ENCODE measurements around the gene ARIH1. TPM values are rescaled to one million over a fixed set of nuclear protein-coding genes. Genes with fewer than 3 reads are reported as not detected.
"Not testable (repeated sequence)": the region's sequence is repeated elsewhere in the genome, so short reads cannot be mapped to it uniquely, and the experiment has no call there.

The ARIH1 gene
- total RNA-seq, 4 donors from 2014 or later, result 30.6 to 58.6 (median 45.1) TPM

DNA sequence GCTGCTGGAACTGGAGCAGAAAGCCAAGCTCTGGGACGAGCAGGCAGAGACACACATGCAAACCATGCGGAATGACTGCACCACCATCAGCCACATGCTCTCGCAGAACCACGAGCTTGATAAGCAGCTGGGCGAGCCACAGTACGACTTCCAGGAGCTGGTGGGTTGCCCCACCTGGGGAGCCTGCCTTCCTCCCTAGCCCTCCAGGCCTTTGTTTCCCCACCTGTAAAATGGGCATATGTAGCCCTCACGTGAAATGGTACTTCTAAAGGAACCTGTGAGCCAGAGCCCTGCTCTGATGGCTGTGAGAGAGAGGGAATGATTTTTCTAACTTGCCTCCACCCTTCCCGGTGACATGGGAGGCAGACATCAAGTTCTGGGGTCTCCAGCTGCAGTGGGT lies 135.7 kb downstream of the ARIH1 start:
- H3K27ac ChIP-seq, result no peak overlapping the region
- TF ChIP-seq POLR2A (IDR thresholded peaks at IDR 0.05) (no peak), EP300 (IDR thresholded peaks at IDR 0.05) (no peak)
- TF ChIP-seq, protein P1, sequence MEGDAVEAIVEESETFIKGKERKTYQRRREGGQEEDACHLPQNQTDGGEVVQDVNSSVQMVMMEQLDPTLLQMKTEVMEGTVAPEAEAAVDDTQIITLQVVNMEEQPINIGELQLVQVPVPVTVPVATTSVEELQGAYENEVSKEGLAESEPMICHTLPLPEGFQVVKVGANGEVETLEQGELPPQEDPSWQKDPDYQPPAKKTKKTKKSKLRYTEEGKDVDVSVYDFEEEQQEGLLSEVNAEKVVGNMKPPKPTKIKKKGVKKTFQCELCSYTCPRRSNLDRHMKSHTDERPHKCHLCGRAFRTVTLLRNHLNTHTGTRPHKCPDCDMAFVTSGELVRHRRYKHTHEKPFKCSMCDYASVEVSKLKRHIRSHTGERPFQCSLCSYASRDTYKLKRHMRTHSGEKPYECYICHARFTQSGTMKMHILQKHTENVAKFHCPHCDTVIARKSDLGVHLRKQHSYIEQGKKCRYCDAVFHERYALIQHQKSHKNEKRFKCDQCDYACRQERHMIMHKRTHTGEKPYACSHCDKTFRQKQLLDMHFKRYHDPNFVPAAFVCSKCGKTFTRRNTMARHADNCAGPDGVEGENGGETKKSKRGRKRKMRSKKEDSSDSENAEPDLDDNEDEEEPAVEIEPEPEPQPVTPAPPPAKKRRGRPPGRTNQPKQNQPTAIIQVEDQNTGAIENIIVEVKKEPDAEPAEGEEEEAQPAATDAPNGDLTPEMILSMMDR (IDR thresholded peaks at IDR 0.05), result no peak
- 85 to 87% methylated on average over 8 of the region's 8 CpGs for WGBS, 2 donors

DNA sequence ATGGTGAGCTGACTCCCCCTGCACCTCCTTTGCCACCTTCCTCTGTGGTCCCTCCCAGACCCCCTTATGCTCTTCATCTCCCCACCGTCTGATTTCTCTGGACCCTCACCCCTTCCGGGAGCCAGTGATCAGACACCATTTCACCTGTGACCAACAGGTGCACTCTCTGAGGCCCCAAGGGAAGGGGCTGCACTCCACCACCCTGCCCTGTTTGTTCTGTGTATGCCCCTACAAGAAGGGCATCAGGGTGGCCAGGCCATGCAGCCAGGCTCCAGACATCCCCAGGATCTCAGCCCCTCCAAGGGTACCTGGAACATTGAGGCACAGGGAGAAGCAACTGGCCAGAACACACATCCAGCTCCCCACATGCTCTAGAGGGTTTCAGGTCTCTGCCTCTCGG lies 138.2 kb downstream of the ARIH1 start:
- H3K27me3 ChIP-seq; H3K4me1 ChIP-seq; H3K4me3 ChIP-seq; DNase-seq (ENCODE audit: low spot score in 2 of 2); H3K9me3 ChIP-seq; H3K27ac ChIP-seq: not testable (repeated sequence)
- WGBS, 2 donors, result 90 to 93% methylated on average over 3 of the region's 3 CpGs
- peaks cover 0 to 17% (median 0%) of the 10 kb centered on the region in 3 donors for H3K36me3 ChIP-seq

More for the DNA sequence above, 135.7 kb downstream of the ARIH1 start:
- H3K4me1 ChIP-seq, result no peaks in the 10 kb centered on the region
- peaks cover 0 to 20% (median 0%) of the 10 kb centered on the region in 3 donors for H3K36me3 ChIP-seq
- no peaks in the 10 kb centered on the region for H3K27me3 ChIP-seq
- DNase-seq (ENCODE audit: low spot score in 2 of 2), result no peak
- H3K9me3 ChIP-seq, result no peaks in the 10 kb centered on the region
- H3K4me3 ChIP-seq, result no peak overlapping the region

DNA sequence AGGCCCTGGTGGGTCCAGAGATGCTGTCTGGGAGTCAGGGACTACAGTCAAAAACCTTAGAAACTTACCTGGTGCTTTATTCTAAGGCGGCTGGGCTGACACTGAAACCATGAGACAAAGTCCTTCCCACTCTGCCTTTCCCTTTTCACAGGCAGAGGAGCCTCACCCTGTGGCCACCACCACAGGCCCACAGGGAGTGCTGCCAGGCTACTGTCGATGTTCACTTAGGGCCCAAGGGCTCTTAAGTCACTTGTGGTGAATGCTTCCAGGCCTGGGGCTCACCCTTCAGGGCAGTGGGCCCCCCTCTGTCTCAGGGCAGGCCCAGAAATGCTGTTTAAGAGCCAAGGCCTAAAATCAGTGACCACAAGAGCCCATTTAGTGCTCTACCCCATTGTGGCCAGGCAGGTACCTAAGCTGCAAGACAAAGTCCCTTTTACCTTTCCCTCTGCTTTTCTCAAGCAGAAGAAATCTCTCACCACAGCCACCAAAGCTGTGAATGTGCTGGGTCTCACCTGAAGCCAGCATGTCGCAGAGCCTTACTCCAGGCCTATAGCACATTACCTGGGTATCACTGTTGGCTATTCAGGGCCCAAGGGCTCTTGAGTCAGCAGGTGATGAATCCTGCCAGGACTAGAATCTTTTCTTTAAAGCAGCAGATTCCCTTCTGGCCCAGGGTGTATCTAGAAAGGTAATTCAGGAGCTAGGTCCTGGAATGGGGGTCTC lies 140.8 kb downstream of the ARIH1 start:
- no peak for DNase-seq (ENCODE audit: low spot score in 2 of 2)
- no peak overlapping the region for H3K27ac ChIP-seq
- WGBS, 2 donors, result 84 to 86% methylated on average over 3 of the region's 3 CpGs

DNA sequence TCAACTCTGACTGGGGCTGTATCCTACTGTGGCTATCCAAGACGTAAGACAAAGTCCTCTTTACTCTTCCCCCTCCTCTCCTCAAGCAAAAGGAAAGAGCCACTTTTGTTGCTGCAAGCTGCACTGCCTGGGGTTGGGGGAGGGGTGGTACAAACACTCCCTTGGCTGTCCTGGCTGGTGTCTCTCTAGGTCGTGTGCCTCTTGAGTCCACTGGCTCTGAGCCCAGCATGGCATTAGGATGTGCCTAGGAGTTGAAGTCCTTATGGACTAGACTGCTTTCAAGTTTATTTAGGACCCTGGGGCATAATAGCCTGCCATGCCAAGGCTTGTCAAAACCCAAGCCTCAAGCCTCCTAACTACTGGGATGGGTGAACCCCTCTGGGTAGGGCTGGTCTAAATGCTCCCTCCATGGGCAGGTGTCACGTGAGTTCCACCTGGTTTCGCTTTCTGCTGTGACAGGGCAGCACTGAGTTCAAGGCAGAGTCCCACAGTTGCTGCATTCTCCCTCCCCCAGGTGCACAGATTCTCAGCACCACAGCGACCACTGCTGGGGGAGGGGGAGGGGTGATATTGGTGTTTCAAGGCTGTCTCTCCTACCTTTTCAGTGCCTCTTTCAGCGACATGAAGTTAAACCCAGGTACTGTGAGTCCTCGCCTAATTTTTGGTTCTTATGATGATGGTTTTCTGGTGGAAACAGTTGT lies 141.6 kb downstream of the ARIH1 start:
- H3K27ac ChIP-seq; H3K9me3 ChIP-seq; DNase-seq (ENCODE audit: low spot score in 2 of 2); H3K27me3 ChIP-seq; H3K4me1 ChIP-seq; H3K4me3 ChIP-seq; H3K36me3 ChIP-seq: not testable (repeated sequence)
- 45 to 50% methylated on average over 6 of the region's 7 CpGs for WGBS, 2 donors

More for the DNA sequence above, 140.8 kb downstream of the ARIH1 start:
- no peaks in the 10 kb centered on the region for H3K4me1 ChIP-seq
- no peaks in the 10 kb centered on the region for H3K27me3 ChIP-seq
- H3K4me3 ChIP-seq, result no peak overlapping the region
- TF ChIP-seq EP300 (IDR thresholded peaks at IDR 0.05), result no peak
- TF ChIP-seq POLR2A (IDR thresholded peaks at IDR 0.05), result no peak
- TF ChIP-seq, protein P1 (IDR thresholded peaks at IDR 0.05), result no peak
- H3K9me3 ChIP-seq, result no peaks in the 10 kb centered on the region
- peaks cover 0 to 10% (median 0%) of the 10 kb centered on the region in 3 donors for H3K36me3 ChIP-seq

DNA sequence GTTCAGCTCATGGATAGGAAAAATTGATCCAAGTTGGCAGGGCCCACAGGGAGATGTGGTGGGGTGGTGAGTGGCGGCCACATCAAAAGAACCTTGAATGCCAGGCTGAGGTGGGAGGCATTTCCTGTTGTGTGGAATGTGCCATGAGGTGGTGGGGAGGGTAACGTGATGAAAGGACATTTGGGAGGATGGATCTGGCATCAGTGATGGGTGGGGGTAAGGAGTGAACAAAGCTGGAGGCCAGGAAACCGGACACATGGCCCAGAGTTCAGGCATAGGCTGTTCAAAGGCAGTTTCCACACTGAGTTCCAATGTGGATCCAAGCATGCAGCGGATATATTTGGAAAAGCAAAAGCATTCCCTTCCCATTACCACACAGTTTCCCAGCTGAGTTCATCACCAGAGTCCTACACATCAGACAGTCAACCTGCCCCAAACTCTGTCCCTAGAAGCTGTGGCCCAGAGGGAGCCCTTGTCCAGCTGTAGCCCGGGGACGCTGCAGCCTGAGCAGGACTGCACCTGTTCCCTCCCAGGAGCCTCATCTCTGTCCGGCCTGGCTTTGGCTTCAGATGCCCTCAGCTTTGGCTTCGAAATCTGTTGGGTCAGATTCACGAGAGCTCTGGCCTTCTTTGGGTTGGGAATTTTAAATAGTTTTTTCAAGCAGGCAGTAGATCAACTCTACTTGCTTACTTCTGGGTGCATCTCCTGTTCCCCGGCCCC lies 142.5 kb downstream of the ARIH1 start:
- Histone ChIP-seq H3K36me3 (peaks cover 0 to 6% (median 0%) of the 10 kb centered on the region in 3 donors), H3K4me3 (no peak overlapping the region), H3K27me3 (no peaks in the 10 kb centered on the region), H3K9me3 (no peaks in the 10 kb centered on the region), H3K27ac (no peak overlapping the region), H3K4me1 (no peaks in the 10 kb centered on the region)
- WGBS, 2 donors, result 80 to 84% methylated on average over 10 of the region's 10 CpGs
- no peak for DNase-seq (ENCODE audit: low spot score in 2 of 2)
- no peak for TF ChIP-seq POLR2A (IDR thresholded peaks at IDR 0.05)
- TF ChIP-seq, protein P1 (IDR thresholded peaks at IDR 0.05), result no peak
- no peak for TF ChIP-seq EP300 (IDR thresholded peaks at IDR 0.05)

DNA sequence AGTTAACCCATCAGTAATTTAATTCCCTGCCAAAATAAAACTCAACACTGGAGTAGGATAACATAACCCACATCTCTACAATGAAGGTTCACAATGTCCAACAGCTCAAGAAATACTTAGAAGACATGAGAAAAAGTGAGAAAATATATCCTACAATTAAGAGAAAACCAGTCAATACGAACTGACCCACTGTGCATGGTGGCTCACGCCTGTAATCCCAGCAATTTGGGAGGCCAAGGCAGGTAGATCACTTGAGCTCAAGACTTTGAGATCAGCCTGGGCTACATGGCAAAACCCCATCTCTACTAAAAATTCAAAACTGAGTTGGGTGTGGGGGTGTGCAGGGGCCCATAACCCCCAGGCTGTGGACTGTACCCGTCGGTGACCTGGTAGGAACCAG lies 149.7 kb downstream of the ARIH1 start:
- not testable (repeated sequence) for H3K9me3 ChIP-seq; H3K4me1 ChIP-seq; H3K27ac ChIP-seq; DNase-seq (ENCODE audit: low spot score in 2 of 2); H3K4me3 ChIP-seq; H3K27me3 ChIP-seq; H3K36me3 ChIP-seq
- 89 to 100% methylated on average over 4 of the region's 4 CpGs for WGBS, 2 donors

DNA sequence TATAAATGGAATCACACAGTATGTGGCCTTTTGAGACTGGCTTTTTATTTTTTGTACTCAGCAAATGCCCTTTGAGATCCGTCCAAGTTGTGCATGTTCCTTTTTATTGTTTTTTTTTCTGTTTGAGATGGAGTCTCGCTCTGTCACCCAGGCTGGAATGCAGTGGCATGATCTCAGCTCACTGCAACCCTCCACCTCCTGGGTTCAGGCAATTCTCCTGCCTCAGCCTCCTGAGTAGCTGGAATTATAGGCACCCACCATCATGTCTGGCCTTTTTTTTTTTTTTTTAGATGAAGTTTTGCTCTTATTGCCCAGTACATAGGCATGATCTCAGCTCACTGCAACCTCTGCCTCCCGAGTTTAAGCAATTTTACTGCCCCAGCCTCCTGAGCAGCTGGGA lies 152.0 kb downstream of the ARIH1 start:
- not testable (repeated sequence) for H3K27me3 ChIP-seq; H3K4me3 ChIP-seq; H3K36me3 ChIP-seq; H3K27ac ChIP-seq; H3K4me1 ChIP-seq; H3K9me3 ChIP-seq; DNase-seq (ENCODE audit: low spot score in 2 of 2)
- 36 to 45% methylated on average over 3 of the region's 3 CpGs for WGBS, 2 donors

DNA sequence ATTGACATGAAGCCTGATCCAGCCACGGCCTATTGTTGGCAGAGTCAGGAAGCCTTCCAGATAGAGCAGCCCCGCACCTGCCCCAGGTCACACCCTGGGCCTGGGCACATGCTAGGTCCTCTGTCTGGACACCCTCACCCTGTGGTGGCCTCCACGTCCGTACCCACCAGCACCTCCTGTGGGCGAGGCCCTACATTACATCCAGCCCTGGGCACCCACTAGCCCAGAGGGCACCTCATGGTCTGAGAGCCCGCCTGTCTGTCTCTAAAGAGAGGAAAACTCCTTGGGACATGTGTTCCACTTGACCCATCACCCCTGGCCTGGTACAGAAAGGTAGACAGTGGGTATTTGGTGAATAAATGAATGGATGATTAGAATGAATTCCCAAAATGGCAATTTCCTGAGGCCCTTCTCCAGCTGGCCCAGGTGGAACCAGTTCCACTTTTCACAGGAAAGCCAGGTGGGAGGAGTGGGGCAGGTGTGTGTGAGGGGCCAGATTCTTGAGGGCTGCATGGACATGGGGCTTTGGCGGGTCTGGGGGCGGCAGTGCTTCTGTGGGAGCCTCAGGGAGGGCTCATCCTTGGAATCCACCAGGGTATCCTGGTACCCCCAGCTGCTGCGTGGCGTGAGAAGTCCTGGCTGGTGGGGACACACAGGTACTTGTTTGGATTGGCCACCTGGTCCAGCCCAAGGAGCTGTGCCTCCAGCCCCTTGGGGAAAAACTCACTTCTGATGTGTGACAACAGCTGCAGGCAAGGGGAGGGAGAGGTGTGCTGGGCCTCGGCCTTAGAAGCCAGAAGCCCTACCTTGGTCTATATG lies 154.3 kb downstream of the ARIH1 start:
- not testable (repeated sequence) for DNase-seq (ENCODE audit: low spot score in 2 of 2); H3K9me3 ChIP-seq; H3K27me3 ChIP-seq; H3K4me1 ChIP-seq; H3K4me3 ChIP-seq; H3K27ac ChIP-seq; H3K36me3 ChIP-seq
- 84 to 91% methylated on average over 10 to 11 of the region's 11 CpGs for WGBS, 2 donors

DNA sequence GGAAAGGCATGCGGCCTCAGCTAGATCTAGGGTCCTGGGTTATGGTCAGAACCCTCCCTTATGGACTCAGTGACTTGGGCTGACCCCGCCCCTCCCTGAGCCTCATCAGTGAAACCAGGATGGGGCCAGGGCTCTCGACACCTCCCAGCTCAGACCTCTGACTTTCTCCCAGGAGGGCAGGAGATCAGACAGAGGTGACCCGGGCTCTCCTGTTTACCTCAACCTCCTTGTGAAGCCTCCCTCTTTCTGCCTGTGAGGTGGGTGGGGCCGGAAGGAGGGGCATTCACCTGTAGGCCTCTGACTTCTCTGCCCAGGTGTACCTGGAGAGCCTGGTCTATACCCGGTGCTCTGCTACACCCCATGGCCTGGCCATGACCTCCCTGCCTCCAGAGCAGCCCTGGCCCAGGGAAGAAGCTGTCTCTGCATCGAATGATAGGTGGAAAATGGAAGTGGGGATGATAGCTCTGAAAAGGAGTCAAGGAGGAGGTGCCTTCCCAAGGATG lies 155.0 kb downstream of the ARIH1 start:
- not testable (repeated sequence) for H3K27ac ChIP-seq; H3K4me1 ChIP-seq; H3K9me3 ChIP-seq; H3K36me3 ChIP-seq; DNase-seq (ENCODE audit: low spot score in 2 of 2); H3K27me3 ChIP-seq; H3K4me3 ChIP-seq
- 78 to 86% methylated on average over 5 to 7 of the region's 7 CpGs for WGBS, 2 donors
